Fibroblast of skin of abdomen (primary cell): Measurements from ENCODE around the gene OSBP2.

Experiments used
- DNase-seq: peaks from one replicate; pipeline ENCODE4 v3.0.0-alpha.2; 2013

OSBP2 gene

GRCh38 chr22:30816413-30816812 lies 121.7 kb downstream of the OSBP2 start:
- no peak for DNase-seq

GRCh38 chr22:30821381-30821780 lies 126.7 kb downstream of the OSBP2 start:
- DNase-seq = no peak

GRCh38 chr22:30821863-30822215 lies 127.2 kb downstream of the OSBP2 start:
- DNase-seq = no peak

GRCh38 chr22:30822216-30823014 lies 127.7 kb downstream of the OSBP2 start:
- no peak for DNase-seq

GRCh38 chr22:30823015-30823370 lies 128.3 kb downstream of the OSBP2 start:
- no peak for DNase-seq

GRCh38 chr22:30824096-30824495 lies 129.4 kb downstream of the OSBP2 start:
- DNase-seq = no peak

- no peak for DNase-seq
Observed at GRCh38 chr22:30824711-30825110, 130.0 kb downstream of the OSBP2 start.

GRCh38 chr22:30825711-30826505 lies 131.2 kb downstream of the OSBP2 start:
- DNase-seq = no peak

GRCh38 chr22:30826670-30827355 lies 132.1 kb downstream of the OSBP2 start:
- DNase-seq = no peak

GRCh38 chr22:30827646-30828045 lies 133.0 kb downstream of the OSBP2 start:
- DNase-seq = no peak

- no peak for DNase-seq
Observed at GRCh38 chr22:30828187-30829155, 133.8 kb downstream of the OSBP2 start.

GRCh38 chr22:30829901-30830550 lies 135.4 kb downstream of the OSBP2 start:
- peak; percentile 90 for DNase-seq

GRCh38 chr22:30830907-30831306 lies 136.2 kb downstream of the OSBP2 start:
- DNase-seq = peak; percentile 88

- DNase-seq = no peak
Observed at GRCh38 chr22:30832407-30832987, 137.8 kb downstream of the OSBP2 start.

GRCh38 chr22:30833322-30833721 lies 138.6 kb downstream of the OSBP2 start:
- no peak for DNase-seq

GRCh38 chr22:30837531-30837930 lies 142.9 kb downstream of the OSBP2 start:
- no peak for DNase-seq

GRCh38 chr22:30838111-30838510 lies 143.4 kb downstream of the OSBP2 start:
- no peak for DNase-seq

GRCh38 chr22:30841273-30841672 lies 146.6 kb downstream of the OSBP2 start:
- DNase-seq = no peak

- no peak for DNase-seq
Observed at GRCh38 chr22:30843245-30843644, 148.6 kb downstream of the OSBP2 start.

- no peak for DNase-seq
Observed at GRCh38 chr22:30847583-30847982, 152.9 kb downstream of the OSBP2 start.

GRCh38 chr22:30855266-30855665 lies 160.6 kb downstream of the OSBP2 start:
- no peak for DNase-seq
